GM06990 (cell line): ENCODE measurements around the gene PICK1.

ENCODE experiments used
- DNase-seq: peaks from one replicate; pipeline ENCODE4 v3.0.0-alpha.2; 2011; ENCODE audit not compliant: insufficient read length; ENCODE audit errors: extremely low read depth
- H3K27me3 ChIP-seq: replicated peaks from 2 replicates; pipeline ENCODE4 v1.6.0; 2011; ENCODE audit warnings: low read length; ENCODE audit not compliant: control insufficient read depth, insufficient read depth
- H3K36me3 ChIP-seq: 2 replicates; pipeline ENCODE4 v1.5.1; 2011; ENCODE audit warnings: low read length; ENCODE audit not compliant: control insufficient read depth, insufficient read depth
- H3K4me3 ChIP-seq: replicated peaks from 2 replicates; pipeline ENCODE4 v1.5.1; 2011; ENCODE audit warnings: low read depth, mild to moderate bottlenecking, control low read depth, low read length
- CTCF ChIP-seq: IDR thresholded peaks from 2 replicates; pipeline ENCODE4 v1.5.1; 2011; ENCODE audit warnings: low read length, control low read depth, mild to moderate bottlenecking, inconsistent platforms; ENCODE audit not compliant: insufficient read depth, poor library complexity, severe bottlenecking

Gene PICK1

GRCh38 chr22:38038890-38039812, 18.1 kb upstream of the PICK1 start:
- Histone ChIP-seq H3K4me3 (no peak overlapping the region), H3K27me3 (no peaks in the 10 kb centered on the region), H3K36me3 (no peaks in the 10 kb centered on the region)
- DNase-seq: no peak
- TF ChIP-seq CTCF: no peak

- H3K27me3 ChIP-seq: no peaks in the 10 kb centered on the region
- DNase-seq: no peak
- TF ChIP-seq CTCF: no peak
- H3K36me3 ChIP-seq: no peaks in the 10 kb centered on the region
- H3K4me3 ChIP-seq: no peak overlapping the region
Observed at GRCh38 chr22:38040953-38041759, 16.0 kb upstream of the PICK1 start.

- Histone ChIP-seq H3K4me3 (no peak overlapping the region), H3K36me3 (no peaks in the 10 kb centered on the region), H3K27me3 (no peaks in the 10 kb centered on the region)
- DNase-seq: no peak
- no peak for TF ChIP-seq CTCF
Observed at GRCh38 chr22:38041760-38042487, 15.3 kb upstream of the PICK1 start.

- Histone ChIP-seq H3K36me3 (no peaks in the 10 kb centered on the region), H3K27me3 (no peaks in the 10 kb centered on the region), H3K4me3 (no peak overlapping the region)
- no peak for DNase-seq
- TF ChIP-seq CTCF: no peak
Observed at GRCh38 chr22:38042488-38042790, 14.8 kb upstream of the PICK1 start.

GRCh38 chr22:38043151-38044039, 13.8 kb upstream of the PICK1 start:
- no peak for TF ChIP-seq CTCF
- no peak for DNase-seq
- H3K27me3 ChIP-seq: no peaks in the 10 kb centered on the region
- no peaks in the 10 kb centered on the region for H3K36me3 ChIP-seq
- no peak overlapping the region for H3K4me3 ChIP-seq
